HG03108 (cell line): ENCODE measurements around the gene EFNA3.

Experiments used
- ATAC-seq: cut with Tn5 transposase; IDR thresholded peaks from one replicate; pipeline ENCODE4 v1.9.1; 2021; ENCODE audit warnings: moderate library complexity; ENCODE audit not compliant: unreplicated experiment

Gene EFNA3, protein sequence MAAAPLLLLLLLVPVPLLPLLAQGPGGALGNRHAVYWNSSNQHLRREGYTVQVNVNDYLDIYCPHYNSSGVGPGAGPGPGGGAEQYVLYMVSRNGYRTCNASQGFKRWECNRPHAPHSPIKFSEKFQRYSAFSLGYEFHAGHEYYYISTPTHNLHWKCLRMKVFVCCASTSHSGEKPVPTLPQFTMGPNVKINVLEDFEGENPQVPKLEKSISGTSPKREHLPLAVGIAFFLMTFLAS

DNA sequence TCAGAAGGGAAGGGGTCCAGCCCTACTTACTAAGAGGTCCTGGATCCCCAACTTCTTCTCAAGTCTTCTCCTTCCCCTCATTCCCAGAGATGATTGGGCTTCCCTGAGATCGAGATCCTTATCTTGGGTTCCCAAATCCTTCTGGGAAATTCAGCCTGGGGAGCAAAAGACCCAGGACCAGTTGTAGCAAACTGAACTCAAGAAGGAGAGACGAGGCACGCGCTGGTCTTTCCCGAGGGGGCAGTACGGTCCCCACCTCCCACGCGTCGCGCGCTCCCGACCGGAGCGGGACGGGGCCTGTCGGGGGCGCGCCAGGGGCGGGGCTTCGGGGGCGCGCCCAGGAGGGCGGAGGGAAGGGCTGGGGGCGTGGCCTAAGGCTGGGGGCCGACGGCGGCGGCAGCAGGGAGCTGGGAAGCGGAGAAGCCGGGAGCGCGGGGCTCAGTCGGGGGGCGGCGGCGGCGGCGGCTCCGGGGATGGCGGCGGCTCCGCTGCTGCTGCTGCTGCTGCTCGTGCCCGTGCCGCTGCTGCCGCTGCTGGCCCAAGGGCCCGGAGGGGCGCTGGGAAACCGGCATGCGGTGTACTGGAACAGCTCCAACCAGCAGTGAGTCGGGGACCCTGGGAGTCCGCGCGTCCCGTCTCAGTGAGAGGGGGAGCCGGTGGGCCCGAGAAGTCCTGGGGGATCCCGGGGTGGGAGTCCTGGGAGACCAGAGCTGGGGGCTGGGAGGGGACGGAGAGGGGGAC, at the start of gene EFNA3:
EFNA3 (plus strand) TSS at position 369 of the 741 bp plus-strand sequence; CDS start at position 474, 105 bp downstream.
- ATAC-seq = no peak

DNA sequence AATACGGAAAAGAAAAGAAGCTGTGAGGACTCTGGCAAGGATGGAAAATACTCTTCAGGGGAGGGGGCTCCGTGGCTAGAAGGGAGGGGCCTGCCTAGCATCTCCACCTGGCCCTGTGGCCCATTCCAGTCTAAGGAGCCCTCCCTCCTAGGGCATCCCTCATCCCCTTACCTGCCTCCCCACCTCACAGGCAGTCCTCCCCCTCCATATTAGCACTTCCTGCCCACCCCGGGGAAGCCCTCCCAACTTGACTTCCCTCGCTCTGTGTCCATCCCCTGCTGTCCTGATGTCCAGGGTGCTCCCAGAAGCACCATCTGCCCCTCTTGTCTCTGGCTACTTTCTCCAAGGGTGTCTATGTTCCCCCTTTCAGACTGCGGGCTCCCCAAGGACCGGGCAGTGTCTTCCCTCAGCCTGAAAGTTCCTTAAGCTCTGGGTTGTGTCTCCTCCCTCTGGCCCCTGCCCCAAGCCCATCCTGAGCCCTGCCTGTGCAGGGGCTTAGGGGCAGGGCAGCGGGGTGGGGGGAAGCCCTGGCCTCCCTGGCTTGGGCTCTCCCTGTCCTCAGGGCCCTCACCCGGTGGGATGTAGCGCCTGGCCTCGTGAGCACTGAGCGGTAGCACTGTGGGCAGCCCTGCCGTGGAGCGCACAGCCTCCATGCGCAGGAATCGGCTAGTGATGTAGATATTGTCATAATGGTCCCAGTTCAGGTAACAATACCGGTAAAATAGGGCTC, 49.0 kb upstream of the EFNA3 start:
- no peak for ATAC-seq

DNA sequence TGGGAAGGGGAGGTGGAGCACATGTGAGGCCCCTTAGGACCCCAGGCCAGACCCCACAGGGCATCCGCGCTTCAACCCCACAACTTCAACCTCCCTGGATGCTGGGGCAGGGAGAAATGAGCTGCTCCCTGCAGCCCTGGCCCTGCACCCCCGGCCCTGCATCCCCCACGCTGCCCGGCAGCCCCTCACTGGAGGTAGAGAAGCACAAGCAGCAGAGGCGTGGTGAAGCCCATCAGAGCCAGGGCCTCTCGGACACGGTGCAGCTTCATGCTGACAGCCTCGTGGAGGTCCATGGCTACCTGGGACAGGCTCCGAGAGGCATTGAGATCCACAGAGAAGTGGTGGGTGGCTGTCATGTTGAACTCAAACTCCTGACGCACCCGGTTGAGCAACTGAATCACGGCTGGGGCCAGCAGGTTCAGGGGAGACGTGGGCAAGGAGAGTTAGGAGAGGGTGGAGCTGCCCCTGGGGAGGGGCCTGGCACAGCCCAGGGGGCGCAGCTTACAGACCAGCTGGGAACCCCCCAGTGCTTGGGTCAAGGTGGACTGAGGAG, 48.3 kb upstream of the EFNA3 start:
- ATAC-seq = no peak

DNA sequence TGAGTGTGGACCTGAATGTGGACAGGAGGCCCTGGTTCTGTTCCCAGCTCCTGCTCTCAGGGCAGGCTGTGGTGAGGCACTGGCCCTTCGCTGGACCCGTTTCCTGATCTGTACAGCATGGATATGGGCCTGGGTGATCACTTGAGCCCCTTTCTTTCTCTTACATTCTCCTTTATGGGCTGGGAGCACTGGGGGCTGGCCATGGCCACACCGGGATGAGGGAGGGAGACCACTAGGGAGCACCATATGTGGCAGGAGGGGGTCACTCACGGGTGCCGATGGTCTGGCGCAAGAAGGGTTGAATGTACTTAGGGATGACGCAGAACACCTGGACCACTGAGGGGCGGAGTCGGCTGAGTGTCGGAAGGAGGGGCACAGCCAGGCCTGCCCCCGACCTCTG, 47.7 kb upstream of the EFNA3 start:
- no peak for ATAC-seq

DNA sequence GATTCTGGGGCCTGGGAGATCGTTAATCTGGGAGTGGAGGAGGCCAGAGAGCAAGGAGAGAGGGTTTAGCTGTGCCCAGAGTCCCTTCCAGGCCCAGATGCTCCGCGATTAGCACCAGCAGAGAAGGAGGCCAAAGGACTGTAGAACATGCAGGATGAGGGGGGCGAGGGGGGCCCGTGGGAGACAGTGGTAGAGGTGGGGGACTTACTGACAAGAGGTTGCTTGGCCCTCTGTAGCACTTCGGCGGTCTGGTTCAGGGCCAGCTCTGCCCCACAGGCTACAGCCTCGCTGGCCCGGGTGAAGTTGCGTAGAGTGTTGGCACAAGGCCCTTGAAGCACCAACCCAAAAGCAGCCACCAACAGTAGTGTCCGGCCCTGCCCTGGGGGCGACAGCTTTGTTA, 45.8 kb upstream of the EFNA3 start:
- no peak for ATAC-seq

DNA sequence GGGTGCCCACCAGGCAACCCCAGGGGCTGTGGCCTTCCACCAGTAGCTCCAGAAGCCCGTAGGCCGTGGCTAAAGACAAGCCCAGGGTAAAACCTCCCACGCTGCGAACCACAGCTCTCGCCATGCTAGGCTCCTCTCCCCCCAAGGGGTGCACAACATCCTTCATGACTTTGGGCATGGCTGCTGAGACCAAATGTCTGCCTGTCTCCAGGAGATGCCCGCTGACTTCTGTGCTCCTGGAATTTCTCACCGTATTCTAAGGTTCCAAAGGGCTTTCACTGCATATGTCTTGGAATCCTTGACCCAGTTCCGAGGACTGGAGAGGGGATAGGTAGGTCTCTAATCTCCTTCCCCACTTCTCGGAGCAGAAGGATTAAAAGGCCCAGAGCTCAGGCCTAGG, 45.1 kb upstream of the EFNA3 start, which contains the start of the genes DCST1 and DCST2:
DCST1 (plus strand) TSS at position 301 of the 400 bp plus-strand sequence. CDS start 213 bp downstream, outside the sequence.
DCST2 (minus strand) TSS at position 258 of the 400 bp plus-strand sequence; CDS start at position 178, 80 bp downstream.
- ATAC-seq = no peak

DNA sequence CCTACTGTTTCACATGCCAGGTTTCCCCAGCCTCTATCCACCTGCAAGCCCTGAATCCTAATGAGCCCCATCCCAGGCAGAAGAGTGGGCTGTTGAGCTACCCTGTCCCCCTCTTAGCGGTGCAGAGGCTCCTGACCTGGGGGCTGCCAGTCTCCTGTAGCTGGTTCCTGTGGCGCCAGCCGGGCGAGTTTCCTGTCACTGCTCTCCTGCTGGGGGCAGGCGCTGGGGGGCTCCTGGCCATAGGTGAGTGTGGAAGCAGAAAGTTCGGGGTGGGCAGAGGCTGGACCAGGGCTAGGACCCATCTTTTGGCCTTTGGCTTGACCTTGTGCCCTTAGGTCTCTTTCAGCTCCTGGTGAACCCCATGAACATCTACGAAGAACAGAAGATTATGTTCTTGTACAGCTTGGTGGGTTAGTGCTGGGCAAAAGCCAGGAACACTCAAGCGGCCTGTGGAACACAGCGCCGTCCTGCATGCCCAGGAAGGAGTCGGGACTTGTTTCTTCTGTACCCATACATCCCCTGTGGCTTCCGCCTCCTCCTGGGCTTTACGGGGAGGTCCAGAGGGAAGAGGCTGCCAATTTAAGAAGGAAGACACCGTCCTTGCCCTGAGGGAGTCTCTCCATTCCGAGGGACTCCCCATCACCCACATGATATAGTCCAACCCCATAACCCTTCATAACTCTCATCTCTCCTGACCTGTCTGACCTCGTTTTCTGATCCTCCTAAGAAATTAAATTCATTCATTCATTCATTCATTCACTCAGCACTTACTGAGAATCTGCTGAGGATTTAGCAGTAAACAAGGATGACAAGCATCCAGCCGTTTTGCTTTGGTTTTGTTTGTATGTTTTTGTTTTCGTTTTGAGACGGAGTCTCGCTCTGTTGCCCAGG, 44.1 kb upstream of the EFNA3 start:
- ATAC-seq = no peak

DNA sequence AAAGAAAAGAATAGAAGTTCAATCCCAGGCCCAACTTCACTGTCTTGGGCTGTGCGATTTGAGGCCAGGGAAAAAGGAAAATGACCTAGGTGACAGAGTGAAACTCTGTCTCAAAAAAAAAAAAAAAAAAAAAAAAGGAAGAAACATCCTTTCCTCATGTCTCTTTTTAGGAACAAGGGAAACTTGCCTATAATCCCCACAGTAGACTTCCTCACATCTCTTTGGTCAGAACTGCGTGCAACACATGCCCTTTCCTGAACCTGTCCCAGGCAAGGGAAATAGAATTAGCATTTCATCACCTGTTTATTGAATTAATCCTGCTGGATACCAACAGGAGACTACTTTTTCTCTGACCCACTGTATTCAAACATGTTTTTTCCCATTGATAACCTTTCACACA, 42.7 kb upstream of the EFNA3 start:
- no peak for ATAC-seq

DNA sequence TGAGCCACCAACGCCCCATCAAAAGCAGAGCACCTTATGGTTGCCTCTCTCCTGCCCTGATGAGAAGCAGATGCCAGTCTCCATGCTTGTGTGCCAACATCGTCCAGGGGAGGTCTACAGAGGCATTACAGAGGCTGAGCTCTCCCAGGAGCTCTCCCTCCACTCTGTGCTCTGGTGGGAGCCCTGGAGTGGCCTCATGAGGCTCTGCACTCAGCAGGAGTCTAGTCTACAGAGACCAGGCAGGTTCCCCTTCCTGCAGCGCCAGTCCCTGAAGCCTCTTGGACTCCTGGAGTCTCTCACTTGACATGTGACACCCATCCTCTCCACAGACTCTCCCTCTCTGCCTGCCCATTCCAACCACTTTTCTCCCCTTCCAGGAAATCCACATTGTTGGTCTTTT, 41.6 kb upstream of the EFNA3 start:
- no peak for ATAC-seq

DNA sequence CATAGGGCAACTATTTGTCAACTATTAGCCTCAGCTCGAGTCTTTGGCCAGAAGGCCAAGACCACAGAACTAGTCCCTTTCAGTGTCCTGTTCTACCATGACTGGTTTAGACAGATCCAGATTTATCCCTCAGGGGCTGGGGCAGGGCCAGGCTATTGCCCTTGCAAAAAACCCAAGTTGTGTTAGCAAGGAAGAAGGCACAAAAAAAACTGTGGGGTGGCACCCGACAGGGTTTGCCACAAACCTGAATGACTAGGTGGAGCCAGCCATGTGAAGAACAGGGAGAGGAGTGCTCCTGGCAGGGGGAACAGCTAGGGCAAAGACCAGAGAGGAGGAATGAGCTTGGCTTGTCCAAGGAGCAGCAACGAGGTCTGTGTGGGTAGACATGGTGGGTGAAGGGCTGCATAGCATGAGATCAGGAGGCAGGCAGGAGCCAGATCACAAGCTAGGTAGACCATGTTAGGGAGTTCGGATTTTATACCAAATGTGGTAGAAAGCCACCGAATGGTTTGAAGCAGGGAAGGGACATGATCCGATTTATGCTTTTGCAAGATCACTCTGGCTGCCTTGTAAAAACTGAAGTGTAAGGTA, 40.7 kb upstream of the EFNA3 start:
- no peak for ATAC-seq

DNA sequence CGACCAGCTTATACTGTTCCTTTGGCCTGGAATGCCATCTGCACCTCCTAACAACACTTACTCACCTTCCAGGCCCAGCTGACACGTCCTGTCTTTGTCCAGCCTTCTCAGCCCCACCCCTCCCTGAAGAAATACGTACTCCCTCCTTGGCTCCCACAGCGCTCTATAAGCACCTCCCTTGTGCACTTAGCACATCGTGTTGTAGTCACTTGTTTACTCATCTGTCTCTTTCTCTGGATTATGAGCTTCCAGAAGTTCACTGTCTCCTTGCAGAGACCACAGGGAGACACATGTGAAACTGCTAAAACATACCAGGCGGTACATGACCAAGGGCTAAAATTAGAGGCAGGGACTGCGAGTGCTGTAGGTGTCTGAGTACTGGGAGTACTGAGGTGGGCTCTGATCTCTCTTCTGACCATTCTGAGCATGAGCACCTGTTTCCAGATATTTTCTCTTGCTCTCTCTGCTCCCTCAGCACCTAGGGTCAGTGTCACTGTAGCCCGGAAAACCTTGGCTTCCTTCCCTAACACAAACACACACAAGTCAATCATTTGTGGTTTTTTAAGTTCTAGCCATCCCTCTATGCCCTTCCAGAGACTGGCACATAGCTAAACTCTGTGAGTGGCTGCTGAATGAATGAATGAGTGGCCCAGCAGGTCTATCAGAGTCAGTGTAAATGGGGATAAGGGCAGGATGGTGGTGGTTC, 39.9 kb upstream of the EFNA3 start:
- no peak for ATAC-seq

DNA sequence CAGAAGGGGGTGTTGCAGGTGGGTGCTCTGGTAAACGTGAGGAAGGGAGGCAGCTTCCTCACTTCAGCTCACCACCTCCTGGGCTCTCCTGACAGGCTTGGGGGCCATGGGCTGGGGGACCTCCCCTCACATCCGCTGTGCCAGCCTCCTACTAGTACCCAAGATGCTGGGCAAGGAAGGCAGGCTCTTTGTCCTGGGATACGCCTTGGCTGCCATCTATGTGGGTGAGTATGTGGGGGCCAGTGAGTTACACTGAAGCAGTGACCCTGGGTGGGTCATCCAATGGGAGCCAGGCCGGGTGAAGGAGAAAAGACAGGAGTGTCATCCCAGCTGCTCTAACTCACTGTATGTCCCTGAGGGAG, 39.3 kb upstream of the EFNA3 start:
- no peak for ATAC-seq

DNA sequence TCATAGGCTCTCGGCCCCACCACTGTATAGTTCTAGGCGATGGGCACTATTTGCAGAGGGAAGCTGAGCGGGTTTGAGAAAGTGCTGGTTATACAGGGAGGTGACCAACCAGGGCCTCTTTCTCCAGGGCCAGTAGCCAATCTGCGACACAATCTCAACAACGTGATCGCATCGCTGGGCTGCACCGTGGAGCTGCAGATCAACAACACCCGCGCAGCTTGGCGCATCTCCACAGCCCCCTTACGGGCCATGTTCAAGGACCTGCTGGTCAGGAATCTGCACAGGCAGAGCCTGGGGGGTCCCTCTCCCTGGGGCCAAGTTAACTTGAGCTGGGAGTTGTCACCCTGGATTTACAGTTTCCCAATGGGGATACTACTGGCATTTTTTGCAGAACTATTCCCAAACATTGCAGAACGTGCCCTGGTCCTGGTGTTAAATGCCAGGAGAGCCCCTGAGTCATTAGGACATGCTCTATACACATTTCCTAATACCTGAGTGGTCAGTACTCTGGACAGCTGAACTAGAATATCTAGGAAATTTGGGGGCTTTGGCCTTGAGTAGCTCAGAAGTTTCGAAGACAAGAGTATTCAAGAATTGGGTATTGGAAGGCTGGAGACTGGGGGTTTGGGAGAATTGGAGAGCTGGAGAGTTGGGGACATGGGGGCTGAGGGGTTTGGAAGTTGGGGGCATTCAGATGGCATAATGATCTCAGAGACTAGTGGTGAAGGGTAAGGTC, 38.1 kb upstream of the EFNA3 start:
- ATAC-seq = no peak

DNA sequence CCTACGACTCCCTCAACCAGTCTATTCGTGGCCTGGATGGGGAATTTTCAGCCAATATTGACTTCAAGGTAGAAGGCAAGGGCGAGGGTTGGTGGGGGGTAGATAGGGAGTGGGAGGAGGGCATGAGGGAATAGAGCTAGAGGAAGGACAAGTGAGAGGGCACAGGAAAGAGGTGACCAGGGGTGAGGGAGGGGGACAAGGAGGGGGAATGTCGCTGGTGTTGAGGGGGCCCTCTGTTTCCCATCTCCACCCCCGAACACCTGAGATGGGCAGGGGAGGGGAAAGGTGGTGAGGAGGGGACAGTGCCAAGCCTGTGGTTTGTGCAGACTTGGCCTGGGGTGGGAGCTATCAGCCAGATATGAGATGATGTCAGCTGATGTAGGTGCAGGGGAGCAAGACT, 35.8 kb upstream of the EFNA3 start:
- ATAC-seq = no peak

DNA sequence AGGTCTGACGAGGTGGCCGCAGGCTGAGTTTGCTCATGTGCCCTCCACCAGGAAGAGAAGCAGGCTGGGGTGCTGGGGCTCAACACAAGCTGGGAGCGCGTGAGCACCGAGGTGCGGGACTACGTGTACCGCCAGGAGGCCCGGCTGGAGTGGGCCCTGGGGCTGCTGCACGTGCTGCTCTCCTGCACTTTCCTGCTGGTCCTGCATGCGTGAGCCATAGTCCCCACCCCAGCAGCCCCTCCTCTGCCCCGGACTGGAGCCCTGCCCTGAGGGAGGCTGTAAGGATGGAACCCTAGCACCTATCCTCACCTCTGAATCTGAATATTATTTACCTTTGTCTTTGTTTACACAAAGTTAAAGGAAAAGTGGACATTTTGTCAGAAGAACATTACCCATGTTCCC, 35.3 kb upstream of the EFNA3 start:
- no peak for ATAC-seq

DNA sequence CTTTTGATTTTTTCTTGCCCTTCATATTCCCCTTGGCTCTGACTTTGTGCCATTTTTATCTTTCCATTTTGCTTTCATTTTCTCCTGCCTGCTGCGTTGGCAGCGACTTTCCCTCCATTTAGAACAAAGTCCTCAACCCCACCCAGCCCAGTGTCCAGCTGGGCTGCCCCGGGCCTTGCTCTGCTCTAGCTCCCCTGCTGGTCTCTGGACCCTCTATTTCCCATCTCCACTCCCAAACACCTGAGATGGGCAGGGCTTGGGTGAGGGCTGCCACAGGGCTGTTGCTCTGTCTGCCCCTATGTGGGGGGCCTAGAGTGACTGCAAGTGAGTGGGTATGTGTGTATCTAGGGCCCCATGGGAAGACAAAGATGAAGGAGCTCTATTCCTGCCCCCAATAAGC, 34.8 kb upstream of the EFNA3 start:
- ATAC-seq = no peak

DNA sequence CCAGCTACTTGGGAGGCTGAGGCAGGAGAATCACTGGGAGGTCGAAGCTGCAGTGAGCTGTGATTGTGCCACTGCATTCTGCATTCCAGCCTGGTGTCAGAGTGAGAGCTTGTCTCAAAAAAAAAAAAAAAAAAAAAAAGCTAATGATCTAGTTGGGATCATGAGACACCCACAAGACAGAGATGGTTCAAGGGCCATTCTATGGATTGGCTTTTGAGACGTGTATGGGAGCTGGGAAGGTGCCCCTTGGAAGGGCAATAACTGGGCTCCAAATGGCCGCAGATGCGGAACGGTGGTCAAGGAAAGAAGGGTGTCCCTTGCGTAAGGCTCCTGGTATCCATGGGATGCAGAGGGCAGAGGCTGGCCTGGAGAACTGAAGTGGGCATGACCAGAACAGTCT, 34.3 kb upstream of the EFNA3 start:
- ATAC-seq = no peak

DNA sequence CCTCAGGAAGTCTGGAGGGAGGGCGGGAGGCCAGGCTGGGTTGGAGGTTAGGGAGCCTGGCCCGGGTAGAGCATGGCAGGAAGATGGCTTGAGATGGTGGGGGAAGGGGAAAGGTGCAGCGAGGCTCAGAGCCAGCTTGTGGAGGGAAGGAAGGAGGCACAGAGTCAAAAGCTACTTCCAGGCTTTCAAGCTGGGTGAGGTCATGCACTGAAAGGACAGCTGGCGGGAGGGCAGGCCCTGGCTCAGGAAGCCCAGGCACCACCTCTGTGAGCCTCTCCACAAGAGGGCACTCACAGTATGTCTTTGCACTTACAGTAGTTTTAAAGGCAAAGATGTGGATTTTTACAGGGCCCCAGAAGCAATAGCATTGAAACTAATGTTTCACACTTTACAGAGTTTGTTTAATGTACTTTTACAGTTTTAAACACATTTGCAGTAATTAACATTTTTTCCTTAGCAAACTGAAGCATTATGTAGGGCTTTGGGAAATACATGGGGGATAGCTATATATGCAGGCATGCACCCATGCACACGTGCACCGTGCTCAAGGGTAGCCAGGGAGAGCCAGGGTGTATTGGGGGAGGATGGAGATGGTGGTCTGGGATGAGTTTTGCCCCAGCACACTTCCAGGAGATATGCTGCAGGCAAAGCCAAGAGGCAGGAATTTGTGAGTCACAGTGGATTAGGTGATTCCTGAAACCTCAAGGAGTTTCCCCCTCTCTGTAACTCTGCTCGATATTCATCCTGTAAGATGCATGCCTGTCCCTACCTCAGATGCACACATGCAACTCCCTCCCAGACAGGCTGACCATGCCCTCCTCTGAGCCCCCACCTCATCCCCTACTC, 33.6 kb upstream of the EFNA3 start:
- no peak for ATAC-seq
